ENCODE results near the gene STK32B.
A peak's percentile ranks its signal among the peaks of the same experiment; 100 is the strongest.

Gene STK32B

DNA sequence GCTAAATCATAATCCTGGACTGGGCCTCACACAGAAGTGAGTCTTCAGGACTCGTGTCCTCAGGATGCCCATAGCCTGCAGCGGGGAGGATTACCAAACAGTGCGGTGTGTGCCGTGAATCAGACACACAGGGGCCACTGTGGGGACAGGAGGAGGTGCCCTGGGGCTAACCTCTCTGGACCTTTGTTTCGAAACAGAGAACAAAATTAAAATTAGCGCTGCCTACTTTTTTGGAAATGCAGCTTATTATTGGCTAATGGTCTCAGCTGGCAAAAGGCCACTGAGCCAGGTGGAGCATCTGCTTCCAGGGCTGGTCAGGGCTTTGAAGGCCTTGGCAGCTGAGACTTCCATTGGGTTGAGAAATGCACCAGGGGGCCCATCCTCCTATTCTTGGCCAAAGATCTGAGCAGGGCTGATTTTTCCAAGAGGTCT, 420.9 kb downstream of the STK32B start:
- no peak for DNase-seq

DNA sequence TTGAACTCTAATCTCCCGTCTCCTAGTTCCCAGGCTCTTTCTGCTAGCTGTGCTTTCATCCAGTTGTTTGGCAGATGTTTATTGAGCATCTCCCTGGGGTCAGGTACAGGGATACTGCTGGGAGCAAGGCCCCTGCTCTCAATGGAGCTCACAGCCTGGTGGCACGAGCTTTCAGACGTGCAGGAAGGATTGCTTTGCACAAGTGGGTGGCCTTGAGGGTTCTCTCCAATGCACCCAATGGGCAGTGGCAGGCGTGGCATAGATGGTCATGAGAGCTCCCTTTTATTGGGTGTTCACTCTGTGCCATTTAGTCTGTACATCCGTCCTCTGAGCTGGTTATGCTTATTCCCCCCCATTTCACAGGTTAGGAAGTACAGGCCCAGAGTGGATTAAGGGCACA, 421.8 kb downstream of the STK32B start:
- no peak for DNase-seq

DNA sequence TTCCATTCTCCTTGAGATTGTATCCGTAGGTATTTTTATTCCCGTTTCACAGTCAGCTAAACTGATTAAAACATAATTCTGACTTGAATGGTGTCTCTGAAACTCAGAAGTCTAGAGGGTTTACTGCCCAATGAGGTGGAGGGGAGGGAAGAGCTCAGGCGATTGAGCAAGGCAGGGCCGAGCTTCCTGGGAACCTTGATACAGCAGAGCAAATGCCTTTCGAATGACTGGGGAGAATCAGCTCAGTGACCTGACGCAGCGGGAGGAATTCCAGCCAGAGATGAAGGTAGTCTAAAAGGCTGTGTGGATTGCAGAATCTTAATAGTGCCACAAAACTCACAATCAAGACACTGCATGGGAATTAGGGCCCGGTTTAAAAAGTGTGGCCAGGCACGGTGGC, 423.5 kb downstream of the STK32B start:
- DNase-seq, result no peak

DNA sequence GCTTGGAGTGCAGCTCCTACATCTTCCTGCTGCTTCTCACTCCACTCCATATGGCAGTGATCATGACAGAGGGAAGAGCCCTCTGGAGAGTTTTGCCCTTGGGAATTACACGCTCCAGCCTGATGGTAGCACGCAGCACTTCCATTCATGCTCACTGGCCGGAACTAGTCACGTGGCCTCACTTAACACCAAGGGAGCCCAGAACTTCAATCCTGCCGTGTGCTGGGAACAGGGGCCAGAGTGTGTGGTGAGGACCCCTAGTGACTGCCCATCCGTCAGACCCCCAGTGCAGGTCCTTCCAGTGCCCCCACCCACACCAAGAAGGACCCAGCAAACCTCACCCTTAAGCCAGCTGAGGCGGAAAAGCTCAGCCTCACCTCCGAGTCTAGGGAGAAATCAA, 426.3 kb downstream of the STK32B start:
- DNase-seq, result no peak

DNA sequence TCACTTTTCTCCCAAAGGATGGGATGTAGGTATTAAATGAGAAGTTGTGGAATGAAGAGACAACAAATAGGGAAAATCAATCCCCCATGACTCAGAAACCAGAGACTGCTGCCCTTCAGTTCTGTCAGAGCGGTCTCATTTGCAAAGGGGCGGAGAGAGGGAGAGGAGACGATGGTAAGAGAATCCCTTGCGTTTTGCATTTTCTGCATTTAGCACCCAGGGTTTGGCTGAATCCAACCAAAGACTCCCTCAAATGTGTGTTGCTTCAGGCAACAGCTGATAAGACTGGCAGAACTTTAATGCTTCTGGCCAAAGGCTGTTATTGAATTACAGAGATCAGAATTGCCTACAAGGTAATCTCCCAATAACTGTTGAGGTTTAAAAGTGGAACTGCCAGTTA, 426.9 kb downstream of the STK32B start:
- DNase-seq, result no peak

DNA sequence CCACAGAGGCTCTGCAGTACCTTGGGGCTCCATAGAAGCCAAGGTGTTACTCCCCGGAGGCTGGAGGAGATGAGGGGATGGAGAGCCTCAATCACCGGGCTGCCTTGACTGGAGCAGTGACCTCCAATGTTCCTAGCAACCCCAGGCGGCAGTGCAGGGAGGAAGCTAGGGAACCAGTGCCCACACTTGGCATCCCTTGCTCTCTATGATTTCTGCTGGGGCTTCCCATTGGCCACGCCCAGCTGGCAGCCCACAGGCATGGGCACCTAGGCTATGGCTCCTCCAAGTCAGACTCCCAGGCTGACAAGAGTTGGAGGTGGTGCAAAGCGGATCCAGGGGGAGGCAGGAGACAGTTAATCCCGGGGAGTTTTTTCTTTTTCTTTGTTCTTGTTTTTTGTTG, 427.4 kb downstream of the STK32B start:
- DNase-seq, result no peak

DNA sequence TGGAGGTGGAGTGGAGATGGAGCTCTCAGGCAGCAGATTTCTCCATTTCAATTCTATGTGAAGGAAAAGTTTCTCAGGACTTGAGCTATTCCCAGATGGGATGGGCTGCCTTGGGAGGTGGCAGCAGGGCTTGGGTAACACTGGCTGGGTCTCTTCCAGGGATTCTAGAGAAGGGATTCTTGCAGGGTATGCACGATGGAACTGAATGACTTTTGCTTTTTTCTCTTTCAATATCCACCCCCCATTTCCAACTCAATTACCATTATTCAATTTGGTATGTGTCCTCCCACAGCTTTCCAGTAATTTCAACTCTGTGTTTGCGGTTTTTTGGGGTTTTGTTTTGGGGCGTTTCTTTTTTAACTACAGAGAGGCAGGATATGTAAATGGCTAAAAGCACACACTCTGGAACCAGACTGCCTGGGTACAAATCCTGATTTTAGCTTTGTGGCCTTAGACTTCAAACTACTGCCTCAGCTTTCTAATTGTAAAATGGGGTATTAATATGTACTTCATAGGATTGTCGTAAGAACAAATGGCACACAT, 428.3 kb downstream of the STK32B start:
- DNase-seq, result no peak

DNA sequence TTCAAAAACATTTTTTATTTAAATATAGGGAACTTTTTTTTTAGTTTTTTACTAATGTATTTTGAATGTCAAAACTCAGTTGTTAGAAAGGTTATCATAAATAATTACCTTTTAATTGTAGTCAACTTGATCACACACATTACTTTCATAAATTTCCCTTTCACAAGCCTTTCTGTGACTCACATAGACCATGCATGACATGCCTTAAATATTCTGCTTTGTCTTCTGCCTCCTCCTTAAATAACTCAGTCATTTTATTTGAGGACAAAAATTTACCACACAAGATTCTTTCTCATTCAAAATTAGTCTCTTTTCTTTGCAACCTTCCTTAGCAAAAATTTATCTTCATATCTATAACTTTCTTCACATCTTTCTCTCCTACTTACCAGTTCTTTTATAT, 437.1 kb downstream of the STK32B start:
- DNase-seq, result no peak

DNA sequence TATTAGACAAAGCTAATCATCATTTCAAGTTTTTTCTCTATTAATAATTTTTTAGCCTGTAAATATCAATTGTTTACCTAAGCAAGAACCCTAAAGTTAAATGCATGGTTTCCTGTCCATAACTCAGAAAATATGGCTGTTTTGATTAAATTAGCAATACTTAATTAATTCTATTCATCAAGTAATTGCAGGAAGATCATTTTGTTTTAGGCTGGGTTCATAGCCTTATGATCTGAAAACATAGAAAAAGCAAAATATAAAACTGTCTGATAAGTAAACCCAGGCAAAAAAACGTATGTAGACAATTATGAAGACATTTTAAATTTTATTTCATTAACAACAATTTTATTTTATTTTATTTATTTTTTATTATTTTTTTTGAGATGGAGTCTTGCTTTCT, 438.0 kb downstream of the STK32B start:
- no peak for DNase-seq

DNA sequence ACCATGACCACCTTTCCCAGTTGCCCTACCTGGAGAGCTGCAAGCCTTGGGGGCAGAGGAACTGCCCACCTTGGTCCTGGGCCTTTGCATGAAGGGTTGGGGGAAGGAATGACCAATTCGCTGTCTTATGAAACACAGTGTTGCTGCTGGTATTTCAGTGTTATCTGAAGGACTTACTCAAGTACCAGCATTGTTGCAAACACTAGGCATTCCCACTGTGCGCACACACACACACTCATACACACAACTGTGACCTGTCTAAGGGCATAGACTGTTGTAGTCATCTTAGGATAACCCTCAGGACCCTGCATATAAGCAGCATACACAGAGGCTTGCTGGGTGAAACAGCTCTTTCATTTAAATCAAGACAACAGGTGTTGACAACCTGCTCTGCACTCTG, 446.2 kb downstream of the STK32B start:
- DNase-seq, result no peak

DNA sequence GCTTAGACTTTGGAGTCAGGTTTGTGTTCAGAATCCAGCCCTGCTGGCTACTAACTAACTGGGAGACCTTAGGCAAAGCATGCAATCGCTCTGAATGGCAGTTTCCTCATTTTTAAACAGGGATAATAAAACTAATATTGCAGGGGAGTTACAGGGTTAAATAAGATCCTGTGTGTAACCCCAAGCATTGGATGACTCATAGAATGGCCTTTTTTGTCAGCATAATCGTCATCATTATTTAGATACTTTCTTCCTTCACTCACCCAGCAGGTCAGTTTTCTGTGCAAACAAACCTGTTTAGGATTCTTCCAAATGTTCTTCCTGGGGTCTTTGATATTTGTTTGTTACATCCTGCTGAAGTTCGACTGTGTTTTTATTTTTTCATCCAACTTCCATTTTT, 448.9 kb downstream of the STK32B start:
- no peak for DNase-seq

DNA sequence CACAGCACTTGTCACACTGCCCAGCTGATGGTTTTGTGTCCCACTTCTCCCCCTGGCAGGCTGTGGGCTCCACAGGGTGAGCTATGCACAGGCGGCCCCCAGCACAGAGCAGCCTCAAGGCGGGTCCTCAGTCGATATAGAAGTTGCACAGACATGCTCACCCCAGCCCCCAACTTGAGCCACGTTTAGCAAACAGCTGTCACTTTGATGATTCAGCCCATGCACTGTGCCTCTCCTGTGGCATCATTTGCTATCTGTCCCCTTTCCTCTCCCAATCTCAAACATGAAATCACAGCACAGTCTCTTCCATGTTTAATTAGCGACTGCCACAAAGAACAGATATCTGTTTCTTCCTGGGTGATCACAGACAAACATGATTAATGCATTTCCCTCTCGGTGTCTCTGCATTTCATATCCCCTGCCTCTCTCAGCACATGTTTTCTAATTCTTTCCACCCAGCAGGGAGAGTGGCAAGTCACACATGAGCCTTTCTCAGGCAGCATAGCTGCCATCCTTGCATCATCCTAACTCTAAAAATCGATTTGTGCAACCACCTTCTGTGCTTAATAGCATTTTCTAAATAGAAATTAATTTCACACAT, 452.2 kb downstream of the STK32B start:
- no peak for DNase-seq

DNA sequence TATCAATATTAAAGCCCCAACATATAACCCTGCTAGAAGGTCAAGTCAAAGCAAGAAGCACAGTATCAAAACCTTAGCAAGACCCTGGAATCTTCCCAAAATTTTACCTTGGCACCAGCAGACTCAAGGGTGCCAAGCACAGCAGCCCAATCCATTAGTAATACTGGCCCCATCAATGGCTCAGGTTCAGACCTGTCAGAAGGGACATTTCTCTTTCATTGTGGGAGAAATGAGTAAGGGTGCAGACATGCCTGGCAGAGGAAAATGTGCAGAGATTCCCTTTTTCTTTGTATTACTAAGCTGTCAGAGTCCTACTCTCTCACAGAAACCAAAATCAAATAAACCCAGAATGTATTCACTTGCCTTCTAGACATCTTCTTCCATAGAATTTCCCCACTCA, 453.2 kb downstream of the STK32B start:
- DNase-seq, result no peak

DNA sequence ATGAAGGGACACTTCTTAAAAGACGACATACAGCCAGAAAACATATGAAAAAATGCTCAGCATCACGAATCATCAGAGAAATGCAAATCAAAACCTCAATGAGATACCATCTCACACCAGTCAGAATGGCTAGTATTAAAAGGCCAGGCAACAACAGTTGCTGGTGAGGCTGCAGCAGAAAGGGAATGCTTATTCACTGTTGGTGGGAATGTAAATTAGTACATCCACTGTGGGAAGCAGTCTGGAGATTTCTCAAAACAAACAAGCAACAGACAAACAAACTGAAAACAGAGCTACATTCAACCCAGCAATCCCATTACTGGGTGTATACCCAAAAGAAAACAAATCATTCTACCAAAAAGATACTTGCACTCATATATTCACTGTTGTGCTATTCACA, 459.2 kb downstream of the STK32B start:
- DNase-seq, result no peak

DNA sequence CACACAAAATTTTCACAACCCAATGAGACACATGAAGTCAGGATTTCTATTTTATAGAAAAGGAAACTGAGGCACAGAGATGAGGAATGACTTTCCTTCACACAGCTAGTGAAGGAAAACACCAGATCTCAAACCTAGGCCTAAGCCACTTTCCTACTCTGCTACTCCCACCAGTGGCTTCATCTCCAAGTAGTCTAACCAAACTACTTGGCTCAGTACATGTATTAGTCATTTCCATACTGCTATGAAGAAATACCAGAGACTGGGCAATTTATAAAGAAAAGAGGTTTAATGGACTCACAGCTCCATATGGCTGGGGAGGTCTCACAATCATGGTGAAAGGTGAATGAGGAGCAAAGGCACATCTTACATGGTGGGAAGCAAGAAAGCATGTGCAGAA, 460.5 kb downstream of the STK32B start:
- DNase-seq, result no peak

DNA sequence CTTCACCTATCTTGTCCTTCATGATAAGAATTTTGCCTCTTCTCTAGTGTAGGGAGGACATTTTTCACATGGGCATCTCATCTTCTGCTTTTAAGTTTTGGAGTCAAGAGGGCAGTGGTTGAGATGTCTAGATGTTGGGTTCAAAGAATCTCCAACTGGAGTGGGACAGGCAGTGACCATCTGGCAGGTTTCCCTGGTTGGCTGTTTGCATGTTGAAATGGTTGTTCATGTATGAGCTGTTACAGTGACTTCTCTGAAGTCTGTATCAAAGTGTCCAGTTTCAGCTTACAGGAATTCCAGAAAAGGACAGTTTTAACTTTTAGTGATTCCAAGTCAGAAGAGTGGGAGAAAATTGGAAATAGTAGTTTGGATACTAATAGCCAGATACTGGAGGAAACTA, 464.4 kb downstream of the STK32B start:
- no peak for DNase-seq

DNA sequence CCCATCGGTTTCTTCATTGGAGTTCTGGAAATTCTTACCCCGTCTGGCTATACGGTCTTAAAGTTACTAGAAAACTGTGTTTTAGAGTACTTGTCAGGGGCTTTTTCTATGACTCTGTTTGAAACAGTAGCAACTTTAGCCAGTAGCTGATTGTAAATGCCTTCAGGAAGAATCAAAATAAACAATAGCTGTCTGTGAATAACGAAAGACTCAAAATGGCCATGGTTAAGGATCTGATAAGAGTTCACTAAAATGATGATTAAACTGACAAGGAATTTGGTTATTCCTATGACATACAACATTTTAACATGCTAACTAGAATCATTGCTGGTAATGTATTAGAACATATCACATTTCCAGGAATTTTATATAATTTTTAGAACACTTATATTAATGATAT, 466.1 kb downstream of the STK32B start:
- DNase-seq, result no peak

DNA sequence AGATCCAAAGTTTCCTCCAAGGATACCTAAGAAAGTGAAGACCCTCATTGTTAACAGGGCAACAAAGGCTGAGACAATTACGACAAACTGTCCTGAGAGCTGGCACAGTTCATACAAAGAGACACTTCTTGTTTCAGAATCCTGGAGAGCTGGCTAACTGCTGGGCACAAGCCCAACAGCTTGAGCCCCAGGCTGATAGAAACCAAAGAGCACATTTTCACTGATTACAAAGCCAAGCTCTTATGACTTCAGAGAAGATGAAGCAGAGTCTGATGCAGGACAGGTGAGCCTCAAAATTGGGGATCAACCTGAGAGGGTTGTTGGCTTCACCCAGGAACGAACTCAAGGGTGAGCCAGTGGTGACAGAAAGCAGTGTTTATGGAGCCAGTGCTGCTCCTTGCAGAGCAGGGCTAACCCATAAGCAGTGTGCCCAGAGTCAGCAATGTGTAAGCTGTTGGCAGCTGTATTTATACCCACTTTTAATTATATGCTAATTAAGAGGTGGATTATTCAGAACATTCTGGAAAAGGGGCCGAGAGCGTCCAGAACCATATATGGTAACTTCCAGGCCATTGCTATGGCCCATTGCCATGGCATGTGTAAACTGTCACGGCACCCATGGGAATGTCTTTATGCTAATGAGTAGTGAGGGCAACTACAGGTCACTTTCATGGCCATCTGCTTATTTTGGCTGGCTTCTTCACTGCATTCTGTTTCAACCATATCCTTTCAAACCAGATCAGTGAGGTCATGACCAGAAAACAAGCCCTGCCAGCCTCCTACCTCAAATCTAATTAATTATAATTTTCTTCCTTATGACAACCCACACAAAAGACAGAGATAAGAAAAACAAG, 473.4 kb downstream of the STK32B start:
- DNase-seq, result peak; percentile 15

DNA sequence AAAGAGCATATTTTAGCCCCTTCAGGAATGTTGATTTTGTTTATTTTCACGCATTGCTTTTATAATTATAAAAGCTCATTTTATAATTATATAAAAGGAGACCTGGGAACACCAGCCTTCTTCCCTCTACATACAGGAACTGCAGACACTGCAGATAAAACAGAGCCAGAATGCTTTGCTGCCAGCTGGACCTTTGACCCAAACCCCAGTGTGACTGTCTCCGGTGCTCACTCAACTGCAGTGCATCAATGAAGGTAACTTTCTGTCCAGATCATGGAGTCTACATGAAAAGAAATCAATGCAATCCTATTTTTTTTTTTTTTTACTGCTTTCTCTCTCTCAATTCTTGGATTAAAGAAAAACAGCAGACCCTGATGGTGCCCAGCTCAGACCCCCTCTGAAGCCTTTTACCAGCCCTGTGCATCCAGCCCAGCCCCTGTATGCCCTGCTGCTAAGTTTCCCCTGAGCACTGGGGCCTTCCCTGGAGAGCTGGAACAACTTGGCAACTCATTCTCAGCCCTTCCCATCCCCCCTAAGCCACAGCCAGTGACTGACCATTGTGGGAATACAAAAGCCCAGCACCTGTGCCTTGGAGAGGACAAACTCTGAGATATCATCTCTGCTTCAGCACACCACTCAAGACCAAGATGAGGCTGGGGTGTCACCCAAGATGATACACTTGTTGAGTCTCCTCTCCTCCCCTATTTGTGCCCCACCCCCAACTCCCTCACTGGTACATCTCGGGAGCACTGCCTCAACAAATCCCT, 475.0 kb downstream of the STK32B start:
- no peak for DNase-seq

DNA sequence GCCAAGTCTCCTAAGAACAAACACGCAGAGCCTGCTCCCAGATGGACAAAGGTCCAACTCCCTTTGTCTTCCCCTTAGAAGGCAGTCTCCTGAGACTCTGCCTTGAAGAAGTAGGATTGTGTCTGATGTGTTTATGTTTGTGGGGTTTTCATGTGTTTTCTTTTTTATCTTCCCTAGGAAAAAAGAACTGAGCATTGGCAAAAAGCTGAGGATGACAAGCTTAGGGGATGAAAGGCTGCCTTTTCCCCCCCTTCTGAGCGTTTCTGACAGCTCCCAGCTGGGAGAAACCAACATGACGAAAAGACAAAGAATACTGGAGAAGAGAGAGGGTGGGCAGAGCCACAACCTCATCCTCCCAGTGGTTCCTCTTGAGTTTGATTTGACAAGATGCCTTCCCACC, 475.9 kb downstream of the STK32B start:
- peak; percentile 14 for DNase-seq

DNA sequence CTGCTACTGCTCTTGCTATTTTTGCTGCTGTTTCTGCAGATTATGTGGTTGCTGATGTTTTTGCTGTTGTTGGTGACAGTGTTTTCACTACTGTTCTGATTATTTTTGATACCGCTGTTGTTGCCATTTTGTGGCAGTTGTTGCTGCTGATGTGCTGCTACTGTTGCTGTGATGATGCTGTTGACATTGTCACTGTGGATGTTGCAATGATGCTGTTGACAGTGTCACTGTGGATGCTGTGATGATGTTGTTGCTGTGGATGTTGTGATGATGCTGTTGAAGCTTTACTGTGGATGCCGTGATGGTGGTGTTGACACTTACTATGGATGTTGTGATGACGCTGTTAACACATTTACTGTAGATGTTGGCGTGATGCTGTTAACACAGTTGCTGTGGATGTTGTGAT, 476.8 kb downstream of the STK32B start:
- no peak for DNase-seq

DNA sequence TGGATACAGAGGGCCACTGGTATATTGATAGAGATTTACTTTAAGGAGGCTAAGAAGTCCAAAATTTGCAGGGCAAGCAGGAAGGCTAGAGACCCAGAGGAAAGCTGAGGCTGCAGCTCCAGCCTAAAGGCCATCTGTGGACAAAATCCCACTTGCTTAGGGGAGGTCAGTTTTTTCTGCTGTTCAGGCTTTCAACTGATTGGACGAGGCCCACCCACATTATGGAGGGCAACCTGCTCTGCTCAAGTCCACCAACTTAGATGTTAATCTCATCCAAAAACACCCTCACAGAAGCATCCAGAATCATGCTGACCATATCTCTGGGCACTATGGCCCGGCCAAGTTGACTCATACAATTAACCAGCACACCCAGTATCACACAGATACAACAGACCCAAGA, 480.8 kb downstream of the STK32B start:
- DNase-seq, result no peak

DNA sequence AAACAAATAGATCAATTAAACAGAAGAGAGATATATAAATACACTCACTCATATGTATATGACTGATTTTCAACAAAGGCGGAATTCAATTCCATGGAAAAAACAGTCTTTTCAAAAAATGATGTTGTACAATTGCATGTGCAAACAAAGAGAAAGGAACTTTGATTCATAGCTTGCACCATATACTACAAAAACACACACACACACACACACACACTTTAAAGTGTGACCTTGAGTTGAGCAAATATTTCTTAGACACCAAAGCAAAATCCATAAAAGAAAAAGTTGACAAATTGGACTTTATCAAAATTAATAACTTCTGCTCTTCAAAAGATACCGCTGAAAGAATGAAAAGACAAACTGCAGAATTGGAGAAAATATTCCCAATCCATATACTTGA, 488.3 kb downstream of the STK32B start:
- no peak for DNase-seq

All from right kidney (tissue), 1 donor.